ENCODE results near the gene DIPK2A. TPM values are rescaled to one million over a fixed set of nuclear protein-coding genes. Genes with fewer than 3 reads are reported as not detected.

DIPK2A gene
- total RNA-seq, 1 donor from 2014 or later: 18.3 TPM

- TF ChIP-seq, protein P1, sequence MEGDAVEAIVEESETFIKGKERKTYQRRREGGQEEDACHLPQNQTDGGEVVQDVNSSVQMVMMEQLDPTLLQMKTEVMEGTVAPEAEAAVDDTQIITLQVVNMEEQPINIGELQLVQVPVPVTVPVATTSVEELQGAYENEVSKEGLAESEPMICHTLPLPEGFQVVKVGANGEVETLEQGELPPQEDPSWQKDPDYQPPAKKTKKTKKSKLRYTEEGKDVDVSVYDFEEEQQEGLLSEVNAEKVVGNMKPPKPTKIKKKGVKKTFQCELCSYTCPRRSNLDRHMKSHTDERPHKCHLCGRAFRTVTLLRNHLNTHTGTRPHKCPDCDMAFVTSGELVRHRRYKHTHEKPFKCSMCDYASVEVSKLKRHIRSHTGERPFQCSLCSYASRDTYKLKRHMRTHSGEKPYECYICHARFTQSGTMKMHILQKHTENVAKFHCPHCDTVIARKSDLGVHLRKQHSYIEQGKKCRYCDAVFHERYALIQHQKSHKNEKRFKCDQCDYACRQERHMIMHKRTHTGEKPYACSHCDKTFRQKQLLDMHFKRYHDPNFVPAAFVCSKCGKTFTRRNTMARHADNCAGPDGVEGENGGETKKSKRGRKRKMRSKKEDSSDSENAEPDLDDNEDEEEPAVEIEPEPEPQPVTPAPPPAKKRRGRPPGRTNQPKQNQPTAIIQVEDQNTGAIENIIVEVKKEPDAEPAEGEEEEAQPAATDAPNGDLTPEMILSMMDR (IDR thresholded peaks at IDR 0.05; ENCODE audit: partially characterized antibody, unreplicated experiment): no peak
These were observed 16.5 kb upstream of the DIPK2A start for GRCh38 chr3:143955113-143955512.

DNA sequence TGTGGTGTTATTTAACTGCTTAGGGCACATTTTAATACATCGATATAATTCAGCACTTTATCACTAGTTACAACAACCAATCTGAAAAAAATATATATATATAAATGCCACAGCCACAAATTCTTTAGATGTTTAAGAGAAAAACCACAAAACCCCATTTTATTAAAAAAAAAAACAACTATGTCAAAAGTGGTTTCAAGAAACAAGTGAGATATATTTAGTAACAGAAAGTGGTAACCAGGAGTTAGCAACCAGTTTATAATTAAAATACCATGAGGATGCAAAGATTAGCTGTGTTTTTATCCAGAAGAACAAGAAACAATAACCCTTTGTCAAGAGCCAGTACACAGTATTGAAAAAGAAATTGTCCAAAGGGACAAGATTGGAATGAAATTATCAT, 14.8 kb upstream of the DIPK2A start:
- Mint-ChIP-seq H3K9me3 (ENCODE audit: unreplicated experiment) (no peaks in the 10 kb centered on the region), H3K36me3 (ENCODE audit: unreplicated experiment) (peaks cover 15% of the 10 kb centered on the region), H3K27ac (ENCODE audit: unreplicated experiment) (no peak overlapping the region), H3K27me3 (ENCODE audit: unreplicated experiment) (no peaks in the 10 kb centered on the region), H3K4me1 (ENCODE audit: low read depth, unreplicated experiment) (no peaks in the 10 kb centered on the region), H3K4me3 (ENCODE audit: unreplicated experiment) (no peak overlapping the region)
- TF ChIP-seq, protein P1 (IDR thresholded peaks at IDR 0.05; ENCODE audit: partially characterized antibody, unreplicated experiment): no peak
- DNase-seq: no peak

More at GRCh38 chr3:143955113-143955512, 16.5 kb upstream of the DIPK2A start:
- no peak for DNase-seq
- Mint-ChIP-seq H3K27me3 (ENCODE audit: unreplicated experiment) (no peaks in the 10 kb centered on the region), H3K27ac (ENCODE audit: unreplicated experiment) (no peak overlapping the region), H3K4me3 (ENCODE audit: unreplicated experiment) (no peak overlapping the region), H3K9me3 (ENCODE audit: unreplicated experiment) (no peaks in the 10 kb centered on the region), H3K36me3 (ENCODE audit: unreplicated experiment) (peaks cover 15% of the 10 kb centered on the region), H3K4me1 (ENCODE audit: low read depth, unreplicated experiment) (no peaks in the 10 kb centered on the region)

DNA sequence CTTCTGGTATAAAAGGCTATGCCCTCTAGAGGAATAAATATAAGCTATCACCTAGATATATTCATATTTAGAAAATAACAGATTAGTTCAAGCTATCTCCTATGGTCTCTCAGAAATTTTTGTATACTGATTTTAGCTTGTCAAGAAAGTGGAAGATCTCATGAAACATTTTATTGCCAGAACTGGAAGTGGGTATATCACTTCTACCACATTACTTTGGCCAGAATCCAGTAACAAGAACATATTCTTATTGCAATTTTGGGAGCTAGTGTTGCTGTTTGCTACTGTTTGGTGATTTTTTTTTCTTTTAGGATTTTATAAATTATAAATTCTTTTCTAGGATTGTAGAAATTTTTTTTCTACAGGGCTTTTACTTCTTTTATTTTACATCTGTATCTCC, 14.2 kb upstream of the DIPK2A start:
- no peak for DNase-seq
- peaks cover 15% of the 10 kb centered on the region for H3K36me3 Mint-ChIP-seq (ENCODE audit: unreplicated experiment)
- H3K9me3 Mint-ChIP-seq (ENCODE audit: unreplicated experiment): no peaks in the 10 kb centered on the region
- H3K4me1 Mint-ChIP-seq (ENCODE audit: low read depth, unreplicated experiment): no peaks in the 10 kb centered on the region
- TF ChIP-seq, protein P1 (IDR thresholded peaks at IDR 0.05; ENCODE audit: partially characterized antibody, unreplicated experiment): no peak
- no peak overlapping the region for H3K4me3 Mint-ChIP-seq (ENCODE audit: unreplicated experiment)
- no peaks in the 10 kb centered on the region for H3K27me3 Mint-ChIP-seq (ENCODE audit: unreplicated experiment)
- H3K27ac Mint-ChIP-seq (ENCODE audit: unreplicated experiment): no peak overlapping the region

DNA sequence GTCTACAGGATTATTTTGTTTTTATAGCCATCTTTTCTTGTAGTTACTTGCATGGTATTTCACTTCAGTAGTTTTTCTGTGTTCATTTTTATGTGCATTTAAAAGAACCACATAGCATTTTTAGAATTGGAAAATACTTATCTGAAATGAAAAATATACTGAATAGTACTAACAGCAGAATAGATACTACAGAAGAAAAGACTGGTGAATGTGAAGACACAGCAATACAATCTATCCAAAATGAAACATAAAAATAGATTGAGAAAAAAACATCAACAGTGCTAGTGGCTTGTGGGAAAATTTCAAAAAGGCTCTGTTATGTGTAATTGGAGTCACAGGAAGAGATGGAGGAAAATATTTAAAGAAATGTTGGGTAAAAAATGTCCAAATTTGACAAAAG, 12.7 kb upstream of the DIPK2A start:
- H3K4me3 Mint-ChIP-seq (ENCODE audit: unreplicated experiment): no peak overlapping the region
- TF ChIP-seq, protein P1 (IDR thresholded peaks at IDR 0.05; ENCODE audit: partially characterized antibody, unreplicated experiment): no peak
- H3K36me3 Mint-ChIP-seq (ENCODE audit: unreplicated experiment): peaks cover 15% of the 10 kb centered on the region
- no peak for DNase-seq
- H3K9me3 Mint-ChIP-seq (ENCODE audit: unreplicated experiment): no peaks in the 10 kb centered on the region
- no peak overlapping the region for H3K27ac Mint-ChIP-seq (ENCODE audit: unreplicated experiment)
- H3K27me3 Mint-ChIP-seq (ENCODE audit: unreplicated experiment): no peaks in the 10 kb centered on the region
- H3K4me1 Mint-ChIP-seq (ENCODE audit: low read depth, unreplicated experiment): no peaks in the 10 kb centered on the region

GRCh38 chr3:143961342-143961741, 10.3 kb upstream of the DIPK2A start:
- no peaks in the 10 kb centered on the region for H3K4me1 Mint-ChIP-seq (ENCODE audit: low read depth, unreplicated experiment)

More at GRCh38 chr3:143961342-143961741, 10.3 kb upstream of the DIPK2A start:
- H3K27ac Mint-ChIP-seq (ENCODE audit: unreplicated experiment): no peak overlapping the region
- H3K4me3 Mint-ChIP-seq (ENCODE audit: unreplicated experiment): no peak overlapping the region
- no peaks in the 10 kb centered on the region for H3K27me3 Mint-ChIP-seq (ENCODE audit: unreplicated experiment)
- peaks cover 15% of the 10 kb centered on the region for H3K36me3 Mint-ChIP-seq (ENCODE audit: unreplicated experiment)
- H3K9me3 Mint-ChIP-seq (ENCODE audit: unreplicated experiment): no peaks in the 10 kb centered on the region
- no peak for DNase-seq
- TF ChIP-seq, protein P1 (IDR thresholded peaks at IDR 0.05; ENCODE audit: partially characterized antibody, unreplicated experiment): no peak

Data from glutamatergic neuron (in vitro differentiated cells).